Esophagus (tissue), 2 donors: ENCODE measurements around the gene IGFL1. TPM values are rescaled to one million over a fixed set of nuclear protein-coding genes. Genes with fewer than 3 reads are reported as not detected.
A peak's percentile ranks its signal among the peaks of the same experiment; 100 is the strongest.
"Not testable (repeated sequence)": the region's sequence is repeated elsewhere in the genome, so short reads cannot be mapped to it uniquely, and the experiment has no call there.

Experiments used
- H3K27ac ChIP-seq, 2 donors: one replicate each; pipeline ENCODE4 v1.5.1; 2013; ENCODE audit warnings: low read depth in 2 of 2, mild to moderate bottlenecking in 2 of 2, inconsistent platforms in 1 of 2, low read length in 1 of 2, moderate library complexity in 1 of 2
- H3K27me3 ChIP-seq, 2 donors: one replicate each; pipeline ENCODE4 v1.6.1; 2013; ENCODE audit warnings: low read length in 2 of 2, control low read depth in 1 of 2, mild to moderate bottlenecking in 1 of 2; ENCODE audit not compliant: insufficient read depth in 2 of 2, control insufficient read depth in 1 of 2
- H3K36me3 ChIP-seq, 2 donors: one replicate each; pipeline ENCODE4 v1.6.1; 2013; ENCODE audit warnings: low read length in 1 of 2; ENCODE audit not compliant: control insufficient read depth in 2 of 2, insufficient read depth in 2 of 2
- H3K4me1 ChIP-seq, 2 donors: one replicate each; pipeline ENCODE4 v1.6.1; 2013; ENCODE audit warnings: low read length in 1 of 2; ENCODE audit not compliant: control insufficient read depth in 2 of 2, insufficient read depth in 2 of 2
- H3K4me3 ChIP-seq, 2 donors: one replicate each; pipeline ENCODE4 v1.5.1; 2013; ENCODE audit warnings: low read length in 2 of 2, mild to moderate bottlenecking in 2 of 2, low read depth in 1 of 2, moderate library complexity in 1 of 2
- H3K9me3 ChIP-seq, 2 donors: one replicate each; pipeline ENCODE4 v1.6.1; 2013; ENCODE audit warnings: mild to moderate bottlenecking in 2 of 2, low read depth in 1 of 2, low read length in 1 of 2, moderate library complexity in 1 of 2; ENCODE audit not compliant: control insufficient read depth in 2 of 2, insufficient read depth in 1 of 2
- WGBS, 2 donors: extraction: QIAGEN DNeasy Blood & Tissue Kit; methylation state at CpG; one replicate each; pipeline ENCODE4 v1.1.7; 2013; 5-methylcytosine and 5-hydroxymethylcytosine counted together
- polyA plus RNA-seq, 2 donors: library from polyadenylated mRNA; stranded (reverse); fragments of 200-250 nt; gene quantifications; one replicate each; pipeline ENCODE4 v1.2.3, GENCODE V29; 2013
- donor health status: healthy with polysubstance abuse.
- donor health status: Bipolar disorder and iron deficiency.

IGFL1 gene
- 10 to 100 TPM; 58.7 to 66.5 TPM for polyA plus RNA-seq

- Histone ChIP-seq H3K4me1 (peaks cover 7 to 35% of the 10 kb centered on the region in 2 donors), H3K27me3 (no peaks in the 10 kb centered on the region)
Observed at GRCh38 chr19:46229442-46229841, at the start of gene IGFL1. IGFL1 (plus strand) TSS chr19:46229742; CDS start chr19:46229775, 33 bp downstream.

GRCh38 chr19:46180701-46181387 lies 48.7 kb upstream of the IGFL1 start:
- H3K36me3 ChIP-seq = no peaks in the 10 kb centered on the region
- no peaks in the 10 kb centered on the region for H3K27me3 ChIP-seq
- no peak overlapping the region for H3K4me3 ChIP-seq
- no peak overlapping the region for H3K27ac ChIP-seq
- 44 to 56% methylated on average over 5 of the region's 5 CpGs for WGBS, 2 donors
- no peaks in the 10 kb centered on the region for H3K4me1 ChIP-seq
- no peaks in the 10 kb centered on the region for H3K9me3 ChIP-seq

More at GRCh38 chr19:46229442-46229841, at the start of gene IGFL1:
- Histone ChIP-seq H3K36me3 (no peaks in the 10 kb centered on the region), H3K9me3 (peaks cover 0 to 2% of the 10 kb centered on the region in 2 donors), H3K4me3 (no peak within 1 kb of the TSS), H3K27ac (peak within 1 kb of the TSS in 1 of 2 donors; percentile 29)
- WGBS, 2 donors = 57 to 67% methylated on average over 6 of the region's 6 CpGs

- Histone ChIP-seq H3K36me3 (no peaks in the 10 kb centered on the region), H3K9me3 (no peaks in the 10 kb centered on the region), H3K4me3 (no peak overlapping the region), H3K27me3 (no peaks in the 10 kb centered on the region), H3K27ac (no peak overlapping the region), H3K4me1 (no peaks in the 10 kb centered on the region)
- WGBS, 2 donors = 53 to 58% methylated on average over 6 of the region's 6 CpGs
Observed at GRCh38 chr19:46181388-46181779, 48.2 kb upstream of the IGFL1 start.

GRCh38 chr19:46182476-46182875 lies 47.1 kb upstream of the IGFL1 start:
- no peaks in the 10 kb centered on the region for H3K27me3 ChIP-seq
- H3K27ac ChIP-seq = no peak overlapping the region
- no peak overlapping the region for H3K4me3 ChIP-seq
- H3K36me3 ChIP-seq = no peaks in the 10 kb centered on the region
- no peaks in the 10 kb centered on the region for H3K9me3 ChIP-seq
- WGBS, 2 donors = 68 to 78% methylated on average over 8 of the region's 8 CpGs
- no peaks in the 10 kb centered on the region for H3K4me1 ChIP-seq

GRCh38 chr19:46184775-46185710 lies 44.5 kb upstream of the IGFL1 start:
- not testable (repeated sequence) for H3K4me3 ChIP-seq, H3K27me3 ChIP-seq, H3K27ac ChIP-seq, H3K4me1 ChIP-seq, H3K36me3 ChIP-seq, H3K9me3 ChIP-seq
- WGBS, 2 donors = 75 to 78% methylated on average over 6 of the region's 6 CpGs

GRCh38 chr19:46186101-46186716 lies 43.3 kb upstream of the IGFL1 start:
- WGBS, 2 donors = 85 to 90% methylated on average over 20 of the region's 20 CpGs
- H3K27me3 ChIP-seq = no peaks in the 10 kb centered on the region
- H3K36me3 ChIP-seq = no peaks in the 10 kb centered on the region
- H3K27ac ChIP-seq = no peak overlapping the region
- H3K9me3 ChIP-seq = no peaks in the 10 kb centered on the region
- no peak overlapping the region for H3K4me3 ChIP-seq
- H3K4me1 ChIP-seq = no peaks in the 10 kb centered on the region

GRCh38 chr19:46186717-46187101 lies 42.8 kb upstream of the IGFL1 start:
- H3K9me3 ChIP-seq = no peaks in the 10 kb centered on the region

GRCh38 chr19:46189971-46190888 lies 39.3 kb upstream of the IGFL1 start:
- WGBS, 2 donors = 57 to 63% methylated on average over 8 of the region's 8 CpGs

More at GRCh38 chr19:46186717-46187101, 42.8 kb upstream of the IGFL1 start:
- no peaks in the 10 kb centered on the region for H3K4me1 ChIP-seq
- WGBS, 2 donors = 38 to 41% methylated on average over 5 of the region's 5 CpGs
- H3K27me3 ChIP-seq = no peaks in the 10 kb centered on the region
- no peaks in the 10 kb centered on the region for H3K36me3 ChIP-seq
- no peak overlapping the region for H3K27ac ChIP-seq
- H3K4me3 ChIP-seq = no peak overlapping the region

GRCh38 chr19:46191356-46191755 lies 38.2 kb upstream of the IGFL1 start:
- Histone ChIP-seq H3K9me3 (no peaks in the 10 kb centered on the region), H3K27me3 (no peaks in the 10 kb centered on the region), H3K27ac (no peak overlapping the region), H3K4me3 (no peak overlapping the region), H3K36me3 (no peaks in the 10 kb centered on the region), H3K4me1 (peaks cover under 1% of the 10 kb centered on the region in 2 donors)
- WGBS, 2 donors = 70 to 75% methylated on average over 4 of the region's 4 CpGs

More at GRCh38 chr19:46189971-46190888, 39.3 kb upstream of the IGFL1 start:
- Histone ChIP-seq H3K27ac (no peak overlapping the region), H3K27me3 (no peaks in the 10 kb centered on the region), H3K4me1 (no peaks in the 10 kb centered on the region), H3K36me3 (no peaks in the 10 kb centered on the region), H3K9me3 (no peaks in the 10 kb centered on the region), H3K4me3 (no peak overlapping the region)
